T-helper 1 cell treated with Interleukin-12 subunit alpha and Interleukin-12 subunit beta and Interleukin-4 antibody, amounts not matched to agents 30 ng/mL and 1 ng/mL, for 36 hours (primary cell): ENCODE measurements around the gene COX6B2. TPM values are rescaled to one million over a fixed set of nuclear protein-coding genes. Genes with fewer than 3 reads are reported as not detected.
"Not testable (repeated sequence)": the region's sequence is repeated elsewhere in the genome, so short reads cannot be mapped to it uniquely, and the experiment has no call there.

Experiments
- intact Hi-C: fragments of 100-400 bp; cut with micrococcal nuclease; formaldehyde crosslinking; loops from one replicate; pipeline ENCODE4 v1.15.1; 2024
- total RNA-seq: library from RNA; stranded (reverse); gene quantifications from 2 replicates; pipeline ENCODE4 v1.2.3, GENCODE V29; 2022

Gene COX6B2, protein sequence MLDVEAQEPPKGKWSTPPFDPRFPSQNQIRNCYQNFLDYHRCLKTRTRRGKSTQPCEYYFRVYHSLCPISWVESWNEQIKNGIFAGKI
- 0.44 and 0.51 TPM in 2 replicates for total RNA-seq

- intact Hi-C loops: loop anchor here (1.0 to 5.0 kb wide), 5 partner anchors 15 to 272 kb away; partner anchors contain the start of genes HSPBP1, KMT5C and RPL28
Observed at GRCh38 chr19:55354698-55355212, at the start of gene COX6B2. COX6B2 (minus strand) TSS chr19:55354719; CDS start chr19:55354521, 198 bp downstream.

DNA sequence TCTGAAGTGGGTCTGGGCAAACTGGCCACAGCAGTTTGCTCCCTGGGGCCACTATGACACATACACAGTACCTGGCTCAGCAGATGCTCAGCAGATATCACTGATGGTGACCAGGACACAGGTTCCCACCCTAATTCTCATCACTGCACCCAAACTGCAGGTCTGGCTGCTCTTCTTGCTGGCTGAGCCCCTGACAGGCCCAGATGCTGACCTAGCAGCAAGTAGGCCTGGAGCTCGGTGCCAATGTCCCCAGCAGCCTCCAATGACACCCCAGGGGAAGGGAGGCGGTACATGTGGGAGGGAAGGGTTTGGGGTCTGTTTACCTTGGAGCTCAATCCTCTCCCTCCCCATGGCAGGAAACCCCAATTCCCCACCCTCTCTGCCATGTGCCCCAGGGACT lies 48.0 kb upstream of the COX6B2 start:
- intact Hi-C loops: no loop called here

- intact Hi-C loops: not testable (repeated sequence)
Observed at GRCh38 chr19:55401390-55401789, 46.9 kb upstream of the COX6B2 start.

DNA sequence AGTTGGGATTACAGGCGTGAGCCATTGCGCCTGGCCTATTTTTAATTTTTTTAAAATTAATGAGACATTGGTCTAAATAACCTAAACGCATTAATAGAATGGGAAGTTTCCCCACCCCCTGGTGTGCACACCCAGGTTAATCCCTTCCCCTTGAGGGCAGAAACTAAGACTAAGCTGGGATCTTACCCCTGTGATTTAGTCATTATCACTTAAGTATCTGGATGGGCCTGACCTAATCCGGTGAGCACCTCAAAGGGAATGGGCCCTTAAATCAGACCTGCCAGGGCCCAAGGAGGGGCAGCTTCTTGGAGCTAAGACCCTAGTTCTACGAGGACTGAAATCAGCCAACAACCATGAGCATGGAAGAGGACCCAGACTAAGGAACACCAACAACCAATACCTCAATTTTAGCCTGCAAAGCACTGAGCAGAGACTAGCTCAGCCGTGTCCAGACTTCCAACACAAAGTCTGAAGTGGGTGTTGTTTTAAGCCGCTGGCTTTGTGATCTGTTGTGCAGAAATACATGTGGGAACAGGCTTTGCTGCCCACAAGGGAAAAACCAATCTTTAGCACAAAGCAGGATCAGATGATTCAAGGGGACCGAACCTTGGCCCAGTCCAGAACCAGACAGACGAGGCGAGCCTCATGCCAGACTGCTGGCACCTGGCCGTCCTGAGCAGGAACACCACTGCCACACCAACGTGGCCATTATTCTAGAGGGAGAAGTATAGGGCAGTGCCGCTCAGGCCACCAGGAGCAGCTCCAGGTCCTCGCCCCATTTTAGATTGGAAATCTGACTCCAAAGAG lies 46.0 kb upstream of the COX6B2 start:
- intact Hi-C loops: no loop called here

DNA sequence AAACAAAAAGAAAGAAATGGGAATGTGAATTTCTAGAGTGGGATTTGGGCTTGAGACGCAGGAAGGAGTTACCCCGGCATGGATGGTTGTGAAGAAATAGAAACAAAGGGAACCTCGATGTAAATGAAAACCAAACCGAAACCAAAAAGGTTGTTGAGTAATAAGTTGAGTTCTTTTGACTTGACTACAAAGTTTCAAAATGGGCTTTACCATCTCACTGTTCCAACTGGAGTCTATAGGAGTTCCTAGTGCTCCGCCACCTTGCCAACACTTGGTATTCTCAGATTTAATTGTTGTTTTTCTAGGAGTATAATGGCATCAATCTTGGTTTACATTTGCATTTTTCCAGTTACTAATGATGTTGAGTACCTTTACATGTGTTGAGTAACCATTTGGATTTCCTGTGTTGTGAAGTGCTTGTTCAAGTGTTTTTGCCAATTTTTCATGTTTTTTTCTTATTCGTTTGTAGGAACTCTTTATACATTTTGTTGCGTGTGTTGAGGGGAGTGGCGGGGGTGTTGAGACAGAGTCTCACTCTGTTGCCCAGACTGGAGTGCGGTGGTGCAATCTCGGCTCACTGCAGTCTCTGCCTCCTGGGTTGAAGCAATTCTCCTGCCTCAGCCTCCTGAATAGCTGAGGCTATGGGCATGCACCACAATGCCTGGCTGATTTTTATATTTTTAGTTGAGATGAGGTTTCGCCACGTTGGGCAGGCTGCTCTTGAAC lies 43.8 kb upstream of the COX6B2 start:
- intact Hi-C loops: loop anchor here (1.0 kb wide), 1 partner anchor 9 kb away; the partner anchor contains the start of gene UBE2S

- intact Hi-C loops: no loop called here
Observed at GRCh38 chr19:55392820-55393761, 38.6 kb upstream of the COX6B2 start.

- intact Hi-C loops: no loop called here
Observed at GRCh38 chr19:55391702-55392615, 37.4 kb upstream of the COX6B2 start.

- intact Hi-C loops: no loop called here
Observed at GRCh38 chr19:55391191-55391670, 36.7 kb upstream of the COX6B2 start.

DNA sequence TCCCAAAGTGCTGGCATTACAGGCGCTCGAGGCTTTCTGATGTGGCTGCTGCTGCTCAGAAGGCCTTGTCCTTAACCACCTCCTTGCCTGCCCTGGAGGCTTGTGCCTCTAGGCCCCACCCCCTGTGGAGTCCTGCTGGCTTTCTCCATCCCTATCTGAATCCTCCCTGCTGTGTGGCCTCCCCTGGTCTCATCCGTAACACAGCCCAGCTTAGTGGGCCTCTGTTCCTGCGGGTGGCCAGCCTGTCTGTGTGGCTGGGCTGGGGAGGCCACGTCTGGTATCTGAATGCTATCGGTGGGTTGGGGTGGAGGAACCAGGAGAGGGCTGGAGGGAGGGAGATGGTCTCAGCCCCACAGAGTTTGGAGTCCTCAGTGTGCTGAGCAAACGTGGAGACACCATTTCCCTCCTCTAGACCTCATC lies 36.0 kb upstream of the COX6B2 start:
- intact Hi-C loops: no loop called here

DNA sequence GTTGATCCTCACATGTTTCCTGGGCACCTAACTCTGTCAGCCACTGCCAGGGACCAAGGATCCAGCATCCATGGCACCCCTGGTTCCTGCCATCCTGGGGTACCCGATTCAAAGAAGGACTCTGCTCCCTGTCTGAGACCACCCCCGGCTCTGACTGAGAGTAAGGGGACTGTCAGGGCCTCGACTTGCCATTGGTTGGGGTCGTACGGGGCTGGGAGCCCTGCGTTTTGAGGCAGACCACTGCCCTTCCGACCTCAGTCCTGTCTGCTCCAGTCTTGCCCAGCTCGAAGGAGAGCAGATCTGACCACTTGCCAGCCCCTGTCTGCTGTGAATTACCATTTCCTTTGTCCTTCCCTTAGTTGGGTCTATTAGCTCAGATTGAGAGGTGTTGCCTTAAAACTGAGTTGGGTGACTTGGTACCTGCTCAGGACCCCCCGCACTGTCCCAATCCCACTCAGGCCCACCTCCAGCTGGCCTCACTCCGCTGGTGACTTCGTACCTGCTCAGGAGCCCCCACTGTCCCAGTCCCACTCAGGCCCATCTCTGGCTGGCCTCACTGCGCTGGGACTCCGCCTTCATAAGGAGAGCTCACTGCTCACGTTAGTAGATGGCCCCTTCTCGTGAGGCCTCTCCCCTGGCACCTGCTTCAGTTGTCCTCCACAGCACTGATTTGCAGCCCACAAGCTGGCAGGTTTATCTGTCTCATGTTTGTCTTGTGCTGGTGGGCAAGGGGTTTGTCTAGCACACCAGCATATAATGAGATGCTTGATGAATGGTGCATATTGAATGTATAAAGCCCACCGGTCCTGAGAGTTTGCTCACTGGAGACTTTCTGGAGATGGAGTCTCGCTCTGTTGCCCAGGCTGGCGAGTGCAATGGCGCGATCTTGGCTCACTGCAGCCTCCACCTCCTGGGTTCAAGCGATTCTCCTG lies 35.1 kb upstream of the COX6B2 start:
- intact Hi-C loops: loop anchor here (5.0 to 10.0 kb wide), 3 partner anchors 113 to 925 kb away; partner anchors contain the start of genes LENG9, ZNF580 and ZNF581

DNA sequence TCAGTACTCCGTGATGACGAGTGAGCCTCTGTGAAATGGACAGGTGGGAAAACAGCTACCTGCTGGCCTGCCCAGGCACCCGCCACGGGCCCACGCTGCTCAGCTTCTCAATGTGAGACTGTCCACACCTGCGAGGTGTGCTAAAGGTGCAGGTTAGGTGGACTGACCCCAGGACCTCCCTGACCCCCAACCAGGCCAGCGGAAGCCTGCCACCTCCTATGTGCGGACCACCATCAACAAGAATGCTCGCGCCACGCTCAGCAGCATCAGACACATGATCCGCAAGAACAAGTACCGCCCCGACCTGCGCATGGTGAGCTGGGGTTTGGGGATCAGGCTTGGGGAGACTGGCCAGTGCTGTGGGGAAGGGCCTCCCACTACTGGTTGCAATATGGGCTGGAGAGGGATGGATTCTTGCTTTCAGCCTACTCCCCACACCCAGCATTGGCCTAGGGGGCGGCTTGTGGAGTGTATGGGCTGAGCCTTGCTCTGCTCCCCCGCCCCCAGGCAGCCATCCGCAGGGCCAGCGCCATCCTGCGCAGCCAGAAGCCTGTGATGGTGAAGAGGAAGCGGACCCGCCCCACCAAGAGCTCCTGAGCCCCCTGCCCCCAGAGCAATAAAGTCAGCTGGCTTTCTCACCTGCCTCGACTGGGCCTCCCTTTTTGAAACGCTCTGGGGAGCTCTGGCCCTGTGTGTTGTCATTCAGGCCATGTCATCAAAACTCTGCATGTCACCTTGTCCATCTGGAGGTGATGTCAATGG lies 33.4 kb upstream of the COX6B2 start:
- intact Hi-C loops: loop anchor here (5.0 to 10.0 kb wide), 3 partner anchors 114 to 923 kb away; partner anchors contain the start of genes LENG9, ZNF580 and ZNF581

DNA sequence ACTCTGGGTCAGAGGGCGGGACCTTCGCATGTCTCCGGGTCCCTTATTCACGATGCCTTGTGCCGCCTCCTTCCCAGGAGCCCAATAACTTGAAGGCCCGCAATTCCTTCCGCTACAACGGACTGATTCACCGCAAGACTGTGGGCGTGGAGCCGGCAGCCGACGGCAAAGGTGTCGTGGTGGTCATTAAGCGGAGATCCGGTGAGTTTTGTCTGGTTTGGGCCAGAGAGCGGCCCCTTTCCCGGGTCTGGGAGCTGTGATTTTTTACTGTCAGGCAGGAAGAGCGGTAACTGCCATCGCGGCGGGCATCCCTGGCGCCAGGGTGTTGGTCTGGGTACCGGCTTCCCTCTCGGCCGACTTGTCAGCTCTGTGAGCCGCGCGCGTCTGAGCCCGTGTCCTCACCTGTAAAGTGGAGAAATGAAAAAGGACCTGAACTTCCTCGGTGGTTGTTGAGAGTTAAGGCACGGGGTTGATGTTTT lies 32.0 kb upstream of the COX6B2 start:
- intact Hi-C loops: loop anchor here (5.0 to 10.0 kb wide), 3 partner anchors 116 to 922 kb away; partner anchors contain the start of genes LENG9, ZNF580 and ZNF581

DNA sequence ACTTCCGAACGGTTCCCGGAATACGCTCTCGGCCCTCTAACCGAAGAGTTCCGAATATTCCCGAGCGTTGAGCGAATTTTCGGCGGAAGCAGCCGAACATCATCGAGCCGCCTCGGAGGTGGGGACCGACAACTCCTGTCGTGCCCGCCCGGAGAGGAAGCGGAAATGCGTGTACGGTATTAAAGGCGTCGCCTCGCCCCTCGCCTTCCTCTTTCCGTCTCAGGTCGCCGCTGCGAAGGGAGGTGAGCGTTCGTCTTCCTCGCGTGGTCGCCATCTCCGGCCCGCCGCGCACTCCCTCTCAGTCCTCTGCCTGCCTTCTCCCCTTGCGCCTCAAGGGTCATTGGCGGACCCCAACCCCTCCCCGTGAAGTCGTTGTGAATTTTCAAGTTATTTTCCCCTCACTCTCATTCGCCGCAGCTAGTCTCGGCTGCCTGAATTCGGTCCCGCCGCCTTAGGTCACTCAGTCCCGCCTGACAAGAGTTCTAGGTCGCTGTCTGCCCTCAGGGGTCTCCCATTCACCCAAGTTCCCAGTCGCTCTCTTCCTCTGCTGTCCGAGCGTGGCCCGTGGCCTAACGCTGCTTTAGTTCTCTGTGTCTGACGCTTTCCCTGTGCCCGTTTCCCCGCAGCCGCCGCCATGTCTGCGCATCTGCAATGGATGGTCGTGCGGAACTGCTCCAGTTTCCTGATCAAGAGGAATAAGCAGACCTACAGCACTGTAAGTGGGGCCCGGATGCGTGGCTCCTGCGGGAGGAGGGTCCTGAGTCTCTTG lies 31.4 kb upstream of the COX6B2 start, which contains the start of gene RPL28:
RPL28 (plus strand) TSS at position 209 of the 769 bp plus-strand sequence; CDS start at position 635, 426 bp downstream.
- intact Hi-C loops: loop anchor here (1.0 to 10.0 kb wide), 16 partner anchors 22 to 921 kb away; partner anchors contain the start of genes COX6B2, FIZ1, HSPBP1 and ISOC2

- intact Hi-C loops: loop anchor here (1.0 to 10.0 kb wide), 16 partner anchors 23 to 920 kb away; partner anchors contain the start of genes COX6B2, FIZ1, HSPBP1 and ISOC2
Observed at GRCh38 chr19:55384920-55385723, 30.6 kb upstream of the COX6B2 start.
